Liver (tissue), 3 donors: ENCODE results near the gene PNMA6E.

Source experiments
- CTCF ChIP-seq: fragments of 150-350 bp; IDR thresholded peaks from 2 replicates; pipeline ENCODE4 v1.5.1; 2017; ENCODE audit warnings: improper control_type of control experiment, low read depth, low read length; ENCODE audit not compliant: missing input control
- EGR1 ChIP-seq, 2 donors: IDR thresholded peaks; 2 replicates each; pipeline ENCODE4 v1.6.1; 2016 to 2018; ENCODE audit warnings: antibody characterized with exemption in 2 of 2, low read depth in 2 of 2
- GABPA ChIP-seq, 2 donors: IDR thresholded peaks in 1 of 2; conservative IDR thresholded peaks in 1 of 2; 2 replicates each; pipeline ENCODE4 v1.6.1; 2016; ENCODE audit warnings: antibody characterized with exemption in 2 of 2, mild to moderate bottlenecking in 1 of 2, moderate library complexity in 1 of 2
- HNF4A ChIP-seq, 2 donors: conservative IDR thresholded peaks; 2 replicates each; pipeline ENCODE4 v1.6.1; 2016; ENCODE audit warnings: antibody characterized with exemption in 2 of 2, mild to moderate bottlenecking in 2 of 2
- JUND ChIP-seq, 2 donors: IDR thresholded peaks; 2 replicates each; pipeline ENCODE4 v1.6.1; 2016; ENCODE audit warnings: antibody characterized with exemption in 2 of 2
- MAX ChIP-seq: IDR thresholded peaks from 2 replicates; pipeline ENCODE4 v1.6.1; 2016; ENCODE audit warnings: antibody characterized with exemption
- NR2F2 ChIP-seq: IDR thresholded peaks from 2 replicates; pipeline ENCODE4 v1.6.1; 2016; ENCODE audit warnings: antibody characterized with exemption
- RAD21 ChIP-seq, 2 donors: IDR thresholded peaks; 2 replicates each; pipeline ENCODE4 v1.6.1; 2016; ENCODE audit warnings: antibody characterized with exemption in 2 of 2, mild to moderate bottlenecking in 2 of 2
- REST ChIP-seq: IDR thresholded peaks from 2 replicates; pipeline ENCODE4 v1.6.1; 2016; ENCODE audit warnings: antibody characterized with exemption, mild to moderate bottlenecking
- RXRA ChIP-seq, 2 donors: IDR thresholded peaks; 2 replicates each; pipeline ENCODE4 v1.6.1; 2017 to 2018; ENCODE audit warnings: antibody characterized with exemption in 2 of 2, mild to moderate bottlenecking in 1 of 2
- SP1 ChIP-seq: IDR thresholded peaks from 2 replicates; pipeline ENCODE4 v1.6.1; 2018; ENCODE audit warnings: antibody characterized with exemption, mild to moderate bottlenecking
- TAF1 ChIP-seq: conservative IDR thresholded peaks from 2 replicates; pipeline ENCODE4 v1.6.1; 2016; ENCODE audit warnings: antibody characterized with exemption, mild to moderate bottlenecking
- YY1 ChIP-seq: IDR thresholded peaks from 2 replicates; pipeline ENCODE4 v1.6.1; 2016; ENCODE audit warnings: antibody characterized with exemption, mild to moderate bottlenecking
- donor health status: healthy.
- donor health status: healthy.

- TF ChIP-seq CTCF (no peak), TAF1 (no peak), JUND (IDR thresholded peaks at IDR 0.05) (no peak), SP1 (no peak), REST (no peak), HNF4A (conservative IDR thresholded peaks at IDR 0.05) (no peak), RAD21 (IDR thresholded peaks at IDR 0.05) (no peak), MAX (no peak), GABPA (IDR thresholded peaks at IDR 0.05 in 1 of 2, conservative IDR thresholded peaks at IDR 0.05 in 1 of 2) (no peak), YY1 (no peak), EGR1 (IDR thresholded peaks at IDR 0.05; ENCODE audit: low read depth in 2 of 2) (no peak), RXRA (IDR thresholded peaks at IDR 0.05) (no peak), NR2F2 (no peak)
Measured at GRCh38 chrX:153423652-153424051, 22.5 kb upstream of the PNMA6E start.
